GM20000 (cell line): ENCODE data around the gene SLC6A1.

ENCODE experiments used
- DNase-seq: peaks from one replicate; pipeline ENCODE4 v3.0.0; 2012; ENCODE audit warnings: low spot score
- CTCF ChIP-seq: IDR thresholded peaks from 2 replicates; pipeline ENCODE4 v1.5.1; 2012; ENCODE audit warnings: mild to moderate bottlenecking, control low read depth; ENCODE audit errors: extremely low read depth, missing control alignments

SLC6A1 gene

GRCh38 chr3:11037976-11038375 lies 45.4 kb downstream of the SLC6A1 start:
- TF ChIP-seq CTCF = no peak
- DNase-seq = no peak

GRCh38 chr3:11045536-11045935 lies 53.0 kb downstream of the SLC6A1 start:
- no peak for TF ChIP-seq CTCF
- DNase-seq = no peak

GRCh38 chr3:11047500-11047899 lies 55.0 kb downstream of the SLC6A1 start:
- TF ChIP-seq CTCF = no peak
- no peak for DNase-seq

GRCh38 chr3:11050666-11051323 lies 58.2 kb downstream of the SLC6A1 start:
- no peak for TF ChIP-seq CTCF
- DNase-seq = no peak

GRCh38 chr3:11053926-11054503 lies 61.5 kb downstream of the SLC6A1 start:
- no peak for TF ChIP-seq CTCF
- no peak for DNase-seq

GRCh38 chr3:11054739-11055438 lies 62.3 kb downstream of the SLC6A1 start:
- DNase-seq = no peak
- TF ChIP-seq CTCF = no peak

- no peak for TF ChIP-seq CTCF
- DNase-seq = no peak
Measured at GRCh38 chr3:11055496-11055895, 62.9 kb downstream of the SLC6A1 start.
